Right renal pelvis (tissue), 4 donors: Measurements from ENCODE around the gene CLCN6. TPM values are rescaled to one million over a fixed set of nuclear protein-coding genes. Genes with fewer than 3 reads are reported as not detected.

Experiments
- polyA plus RNA-seq, 4 donors: library from polyadenylated mRNA; unstranded; fragments of 120-200 nt; gene quantifications; one replicate each; pipeline ENCODE4 v1.2.1, GENCODE V29; 2013; ENCODE audit not compliant: insufficient read length in 4 of 4

Gene CLCN6
- polyA plus RNA-seq, 4 donors: 15.5 to 20.1 (median 16.6) TPM

Other genes with a start within 250 kb of the CLCN6 start
- 1 to 10 TPM in 3 of 4 donors, under 1 TPM in 1; 0.98 to 2.0 (median 1.1) TPM for gene FBXO2, start 151.8 kb upstream of the CLCN6 start, polyA plus RNA-seq
- gene FBXO44, start 151.3 kb upstream of the CLCN6 start, polyA plus RNA-seq: 10 to 100 TPM; 15.5 to 19.6 (median 15.9) TPM
- 1 to 10 TPM; 3.6 to 7.2 (median 4.7) TPM for gene FBXO6, start 142.0 kb upstream of the CLCN6 start, polyA plus RNA-seq
- gene MAD2L2, start 125.0 kb upstream of the CLCN6 start, polyA plus RNA-seq: 10 to 100 TPM; 40.4 to 55.5 (median 45.4) TPM
- 1 to 10 TPM in 3 of 4 donors, under 1 TPM in 1; 1.00 to 1.3 (median 1.1) TPM for gene DRAXIN, start 114.5 kb upstream of the CLCN6 start, polyA plus RNA-seq
- gene AGTRAP, start 70.1 kb upstream of the CLCN6 start, polyA plus RNA-seq: 10 to 100 TPM; 43.2 to 61.6 (median 44.4) TPM
- under 1 TPM in 3 of 4 donors, not detected in 1; 0.27 to 0.65 (median 0.37) TPM for gene C1orf167, start 44.0 kb upstream of the CLCN6 start, polyA plus RNA-seq
- gene MTHFR, start 227 bp upstream of the CLCN6 start, polyA plus RNA-seq: 10 to 100 TPM; 17.1 to 18.9 (median 18.4) TPM
- gene NPPA, start 41.6 kb downstream of the CLCN6 start, polyA plus RNA-seq: under 1 TPM in 3 of 4 donors, not detected in 1; 0.22 to 0.44 (median 0.24) TPM
- gene NPPB, start 52.8 kb downstream of the CLCN6 start, polyA plus RNA-seq: under 1 TPM in 1 of 4 donors, not detected in 3; 0.10 TPM
- gene KIAA2013, start 120.2 kb downstream of the CLCN6 start, polyA plus RNA-seq: 10 to 100 TPM; 39.6 to 55.3 (median 43.2) TPM
- gene PLOD1, start 128.5 kb downstream of the CLCN6 start, polyA plus RNA-seq: 100 to 1,000 TPM in 1 of 4 donors, 10 to 100 TPM in 3; 93.5 to 117 (median 96.5) TPM
- gene MFN2, start 174.3 kb downstream of the CLCN6 start, polyA plus RNA-seq: 10 to 100 TPM; 62.2 to 77.5 (median 70.5) TPM
- 10 to 100 TPM; 20.1 to 34.2 (median 21.9) TPM for gene MIIP, start 213.3 kb downstream of the CLCN6 start, polyA plus RNA-seq